ENCODE data around the gene KAZALD1. TPM values are rescaled to one million over a fixed set of nuclear protein-coding genes. Genes with fewer than 3 reads are reported as not detected.

KAZALD1 gene
- polyA plus RNA-seq, 1 of the 3 experiments (the other 2 are of a cell fraction), result 3.0 TPM

DNA sequence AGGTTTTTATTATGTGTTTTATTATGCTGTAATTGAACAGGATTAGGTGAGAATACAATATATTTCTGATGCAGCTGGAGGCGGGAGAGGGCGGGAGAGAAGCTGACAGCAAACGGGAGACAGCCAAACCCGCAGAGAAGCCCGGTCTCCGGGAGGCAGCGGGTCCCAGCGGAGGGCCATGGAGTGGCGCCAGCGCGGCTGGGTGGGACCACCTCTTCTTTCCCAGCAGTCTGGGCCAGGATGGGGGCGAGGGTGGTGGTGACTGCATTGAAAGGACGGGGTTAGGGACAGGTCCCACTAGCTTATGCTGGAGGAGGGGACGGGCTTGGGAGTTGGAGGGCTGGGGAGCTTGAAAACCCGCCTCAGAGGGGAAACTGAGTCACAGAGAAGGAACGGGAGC is 14.5 kb upstream of the KAZALD1 start (continued):
- TF ChIP-seq, protein P1, sequence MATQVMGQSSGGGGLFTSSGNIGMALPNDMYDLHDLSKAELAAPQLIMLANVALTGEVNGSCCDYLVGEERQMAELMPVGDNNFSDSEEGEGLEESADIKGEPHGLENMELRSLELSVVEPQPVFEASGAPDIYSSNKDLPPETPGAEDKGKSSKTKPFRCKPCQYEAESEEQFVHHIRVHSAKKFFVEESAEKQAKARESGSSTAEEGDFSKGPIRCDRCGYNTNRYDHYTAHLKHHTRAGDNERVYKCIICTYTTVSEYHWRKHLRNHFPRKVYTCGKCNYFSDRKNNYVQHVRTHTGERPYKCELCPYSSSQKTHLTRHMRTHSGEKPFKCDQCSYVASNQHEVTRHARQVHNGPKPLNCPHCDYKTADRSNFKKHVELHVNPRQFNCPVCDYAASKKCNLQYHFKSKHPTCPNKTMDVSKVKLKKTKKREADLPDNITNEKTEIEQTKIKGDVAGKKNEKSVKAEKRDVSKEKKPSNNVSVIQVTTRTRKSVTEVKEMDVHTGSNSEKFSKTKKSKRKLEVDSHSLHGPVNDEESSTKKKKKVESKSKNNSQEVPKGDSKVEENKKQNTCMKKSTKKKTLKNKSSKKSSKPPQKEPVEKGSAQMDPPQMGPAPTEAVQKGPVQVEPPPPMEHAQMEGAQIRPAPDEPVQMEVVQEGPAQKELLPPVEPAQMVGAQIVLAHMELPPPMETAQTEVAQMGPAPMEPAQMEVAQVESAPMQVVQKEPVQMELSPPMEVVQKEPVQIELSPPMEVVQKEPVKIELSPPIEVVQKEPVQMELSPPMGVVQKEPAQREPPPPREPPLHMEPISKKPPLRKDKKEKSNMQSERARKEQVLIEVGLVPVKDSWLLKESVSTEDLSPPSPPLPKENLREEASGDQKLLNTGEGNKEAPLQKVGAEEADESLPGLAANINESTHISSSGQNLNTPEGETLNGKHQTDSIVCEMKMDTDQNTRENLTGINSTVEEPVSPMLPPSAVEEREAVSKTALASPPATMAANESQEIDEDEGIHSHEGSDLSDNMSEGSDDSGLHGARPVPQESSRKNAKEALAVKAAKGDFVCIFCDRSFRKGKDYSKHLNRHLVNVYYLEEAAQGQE (IDR thresholded peaks at IDR 0.05; ENCODE audit: low read depth, low read length), result no peak
- TF ChIP-seq EP300 (IDR thresholded peaks at IDR 0.05; ENCODE audit: borderline replicate concordance in 1 of 2, low read depth in 1 of 2, low read length in 1 of 2) (no peak), TAF1 (IDR thresholded peaks at IDR 0.05; ENCODE audit: borderline replicate concordance, low read depth, low read length) (no peak), CHD2 (IDR thresholded peaks at IDR 0.05; ENCODE audit: low read length, partially characterized antibody) (no peak), EZH2phosphoT487 (IDR thresholded peaks at IDR 0.05; ENCODE audit: borderline replicate concordance, low read depth) (no peak)

GRCh38 chr10:101047961-101048892 is 13.6 kb upstream of the KAZALD1 start:
- no peak overlapping the region for H2AFZ ChIP-seq (ENCODE audit: low read depth)
- peaks cover 8 to 15% of the 10 kb centered on the region in 2 experiments; a peak in 3 of 4 replicates for H3K4me1 ChIP-seq (ENCODE audit: control insufficient read depth in 1 of 2, insufficient read depth in 2 of 2, low read depth in 1 of 2, low read length in 1 of 2)
- H3K27me3 ChIP-seq (ENCODE audit: insufficient read depth), result no peaks in the 10 kb centered on the region
- TF ChIP-seq TEAD4 (IDR thresholded peaks at IDR 0.05; ENCODE audit: borderline replicate concordance, insufficient read depth) (no peak), POLR2AphosphoS5 (IDR thresholded peaks at IDR 0.05; ENCODE audit: low read depth, low read length) (no peak), USF1 (IDR thresholded peaks at IDR 0.05; ENCODE audit: borderline replicate concordance, low read depth) (no peak)
- peaks cover 3% of the 10 kb centered on the region; the same call in 1 of the 2 replicates for H3K79me2 ChIP-seq (ENCODE audit: insufficient read depth)
- no peak overlapping the region for H3K9ac ChIP-seq
- H4K20me1 ChIP-seq (ENCODE audit: insufficient read depth), result no peaks in the 10 kb centered on the region
- H3F3A ChIP-seq (replicated peaks; ENCODE audit: insufficient read depth), result peaks cover 14% of the 10 kb centered on the region
- no peak overlapping the region for H3K4me2 ChIP-seq
- no peak overlapping the region for H3K4me3 ChIP-seq (ENCODE audit: low read depth in 2 of 2, low read length in 1 of 2)
- 94% methylated on average over 55 of the region's 62 CpGs for whole genome bisulfite sequencing (ENCODE audit: low lambda C conversion rate)
- H3K9me2 ChIP-seq, result no peaks in the 10 kb centered on the region
- H3K27ac ChIP-seq (ENCODE audit: low read depth in 2 of 2, low read length in 1 of 2), result no peak overlapping the region
- CTCF ChIA-PET, result interaction anchor here (2.3 kb wide), 2 partner anchors 12 to 94 kb away, joined by 8 to 16 read pairs; no protein-coding TSS in a partner anchor
- no peaks in the 10 kb centered on the region for H3K36me3 ChIP-seq (replicated peaks in 1 of 2; ENCODE audit: control insufficient read depth in 1 of 2, insufficient read depth in 2 of 2, low read length in 1 of 2)
- no peak for DNase-seq
- no peaks in the 10 kb centered on the region for H3K9me3 ChIP-seq
- POLR2A ChIA-PET, result no interaction called here

Data from SK-N-SH (cell line).